Measurements from ENCODE around the gene ELOB.

Gene ELOB

GRCh38 chr16:2740476-2740875, 36.6 kb downstream of the ELOB start:
- TF ChIP-seq CTCF (IDR thresholded peaks at IDR 0.05; ENCODE audit: low read length, missing control alignments): no peak
- DNase-seq (ENCODE audit: low read depth): no peak
- H3K4me3 ChIP-seq (replicated peaks; ENCODE audit: low read depth, low read length): no peak overlapping the region

- TF ChIP-seq CTCF (IDR thresholded peaks at IDR 0.05; ENCODE audit: low read length, missing control alignments): no peak
- H3K4me3 ChIP-seq (replicated peaks; ENCODE audit: low read depth, low read length): no peak overlapping the region
- DNase-seq (ENCODE audit: low read depth): no peak
Observed at GRCh38 chr16:2739625-2740430, 37.3 kb downstream of the ELOB start.

- no peak overlapping the region for H3K4me3 ChIP-seq (replicated peaks; ENCODE audit: low read depth, low read length)
- TF ChIP-seq CTCF (IDR thresholded peaks at IDR 0.05; ENCODE audit: low read length, missing control alignments): no peak
- DNase-seq (ENCODE audit: low read depth): no peak
Observed at GRCh38 chr16:2738615-2739014, 38.5 kb downstream of the ELOB start.

GRCh38 chr16:2737895-2738418, 39.1 kb downstream of the ELOB start:
- H3K4me3 ChIP-seq (replicated peaks; ENCODE audit: low read depth, low read length): no peak overlapping the region
- DNase-seq (ENCODE audit: low read depth): no peak
- TF ChIP-seq CTCF (IDR thresholded peaks at IDR 0.05; ENCODE audit: low read length, missing control alignments): no peak

GRCh38 chr16:2737238-2737605, 39.9 kb downstream of the ELOB start:
- no peak for TF ChIP-seq CTCF (IDR thresholded peaks at IDR 0.05; ENCODE audit: low read length, missing control alignments)
- no peak for DNase-seq (ENCODE audit: low read depth)
- no peak overlapping the region for H3K4me3 ChIP-seq (replicated peaks; ENCODE audit: low read depth, low read length)

GRCh38 chr16:2736476-2737237, 40.4 kb downstream of the ELOB start:
- DNase-seq (ENCODE audit: low read depth): no peak
- H3K4me3 ChIP-seq (replicated peaks; ENCODE audit: low read depth, low read length): no peak overlapping the region
- no peak for TF ChIP-seq CTCF (IDR thresholded peaks at IDR 0.05; ENCODE audit: low read length, missing control alignments)

All from fibroblast of pulmonary artery (primary cell).